Measurements from ENCODE around the gene FAM3B. TPM values are rescaled to one million over a fixed set of nuclear protein-coding genes. Genes with fewer than 3 reads are reported as not detected.

Gene FAM3B
- total RNA-seq, 1 experiment from 2014 or later: not detected

DNA sequence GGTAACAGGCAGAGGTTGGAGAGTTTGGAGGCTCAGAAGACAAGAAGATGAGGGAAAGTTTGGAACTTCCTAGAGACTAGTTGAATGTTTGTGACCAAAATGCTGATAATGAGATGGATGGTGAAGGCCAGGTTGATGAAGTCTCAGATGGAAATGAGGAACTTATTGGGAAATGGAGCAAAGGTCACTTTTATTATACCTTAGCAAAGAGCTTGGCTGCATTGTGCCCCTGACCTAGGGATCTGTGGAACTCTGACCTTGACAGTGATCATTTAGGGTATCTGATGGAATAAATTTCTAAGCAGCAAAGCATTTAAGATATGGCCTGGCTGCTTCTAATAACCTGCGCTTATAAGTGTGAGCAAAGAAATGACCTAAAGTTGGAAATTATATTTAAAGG lies 17.2 kb downstream of the FAM3B start:
- Histone ChIP-seq H3K36me3 (ENCODE audit: control insufficient read depth, insufficient read depth, low read length) (no peaks in the 10 kb centered on the region), H3K4me3 (ENCODE audit: low read depth in 2 of 2, low read length in 2 of 2) (no peak overlapping the region), H3K4me1 (ENCODE audit: control insufficient read depth, insufficient read depth, low read length) (no peaks in the 10 kb centered on the region), H3K9me3 (ENCODE audit: control insufficient read depth, insufficient read depth, low read depth, low read length) (no peaks in the 10 kb centered on the region), H3K27me3 (ENCODE audit: control insufficient read depth, insufficient read depth, low read length) (no peaks in the 10 kb centered on the region), H3K27ac (ENCODE audit: low read length) (no peak overlapping the region)
- CTCF ChIA-PET: no interaction called here
- TF ChIP-seq SIN3A (IDR thresholded peaks at IDR 0.05; ENCODE audit: borderline replicate concordance, insufficient read depth, low read depth, low read length) (no peak), POLR2AphosphoS5 (IDR thresholded peaks at IDR 0.05; ENCODE audit: low read depth, low read length) (no peak), TCF7L2 (IDR thresholded peaks at IDR 0.05; ENCODE audit: low read depth, low read length) (no peak)
- TF ChIP-seq, protein P1, sequence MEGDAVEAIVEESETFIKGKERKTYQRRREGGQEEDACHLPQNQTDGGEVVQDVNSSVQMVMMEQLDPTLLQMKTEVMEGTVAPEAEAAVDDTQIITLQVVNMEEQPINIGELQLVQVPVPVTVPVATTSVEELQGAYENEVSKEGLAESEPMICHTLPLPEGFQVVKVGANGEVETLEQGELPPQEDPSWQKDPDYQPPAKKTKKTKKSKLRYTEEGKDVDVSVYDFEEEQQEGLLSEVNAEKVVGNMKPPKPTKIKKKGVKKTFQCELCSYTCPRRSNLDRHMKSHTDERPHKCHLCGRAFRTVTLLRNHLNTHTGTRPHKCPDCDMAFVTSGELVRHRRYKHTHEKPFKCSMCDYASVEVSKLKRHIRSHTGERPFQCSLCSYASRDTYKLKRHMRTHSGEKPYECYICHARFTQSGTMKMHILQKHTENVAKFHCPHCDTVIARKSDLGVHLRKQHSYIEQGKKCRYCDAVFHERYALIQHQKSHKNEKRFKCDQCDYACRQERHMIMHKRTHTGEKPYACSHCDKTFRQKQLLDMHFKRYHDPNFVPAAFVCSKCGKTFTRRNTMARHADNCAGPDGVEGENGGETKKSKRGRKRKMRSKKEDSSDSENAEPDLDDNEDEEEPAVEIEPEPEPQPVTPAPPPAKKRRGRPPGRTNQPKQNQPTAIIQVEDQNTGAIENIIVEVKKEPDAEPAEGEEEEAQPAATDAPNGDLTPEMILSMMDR (IDR thresholded peaks at IDR 0.05): no peak
- TF ChIP-seq, protein P2, sequence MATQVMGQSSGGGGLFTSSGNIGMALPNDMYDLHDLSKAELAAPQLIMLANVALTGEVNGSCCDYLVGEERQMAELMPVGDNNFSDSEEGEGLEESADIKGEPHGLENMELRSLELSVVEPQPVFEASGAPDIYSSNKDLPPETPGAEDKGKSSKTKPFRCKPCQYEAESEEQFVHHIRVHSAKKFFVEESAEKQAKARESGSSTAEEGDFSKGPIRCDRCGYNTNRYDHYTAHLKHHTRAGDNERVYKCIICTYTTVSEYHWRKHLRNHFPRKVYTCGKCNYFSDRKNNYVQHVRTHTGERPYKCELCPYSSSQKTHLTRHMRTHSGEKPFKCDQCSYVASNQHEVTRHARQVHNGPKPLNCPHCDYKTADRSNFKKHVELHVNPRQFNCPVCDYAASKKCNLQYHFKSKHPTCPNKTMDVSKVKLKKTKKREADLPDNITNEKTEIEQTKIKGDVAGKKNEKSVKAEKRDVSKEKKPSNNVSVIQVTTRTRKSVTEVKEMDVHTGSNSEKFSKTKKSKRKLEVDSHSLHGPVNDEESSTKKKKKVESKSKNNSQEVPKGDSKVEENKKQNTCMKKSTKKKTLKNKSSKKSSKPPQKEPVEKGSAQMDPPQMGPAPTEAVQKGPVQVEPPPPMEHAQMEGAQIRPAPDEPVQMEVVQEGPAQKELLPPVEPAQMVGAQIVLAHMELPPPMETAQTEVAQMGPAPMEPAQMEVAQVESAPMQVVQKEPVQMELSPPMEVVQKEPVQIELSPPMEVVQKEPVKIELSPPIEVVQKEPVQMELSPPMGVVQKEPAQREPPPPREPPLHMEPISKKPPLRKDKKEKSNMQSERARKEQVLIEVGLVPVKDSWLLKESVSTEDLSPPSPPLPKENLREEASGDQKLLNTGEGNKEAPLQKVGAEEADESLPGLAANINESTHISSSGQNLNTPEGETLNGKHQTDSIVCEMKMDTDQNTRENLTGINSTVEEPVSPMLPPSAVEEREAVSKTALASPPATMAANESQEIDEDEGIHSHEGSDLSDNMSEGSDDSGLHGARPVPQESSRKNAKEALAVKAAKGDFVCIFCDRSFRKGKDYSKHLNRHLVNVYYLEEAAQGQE (IDR thresholded peaks at IDR 0.05; ENCODE audit: insufficient read depth in 1 of 2, low read depth in 2 of 2, low read length in 1 of 2): no peak
- POLR2A ChIA-PET: no interaction called here
- ATAC-seq (no peak), DNase-seq (ENCODE audit: low read depth, low spot score) (no peak)
- in situ Hi-C loops (cut with HindIII; ENCODE audit: low pct_unique_long_range_greater_than_20kb, low sequenced_read_pairs): no loop called here
- intact Hi-C loops (cut with micrococcal nuclease; ENCODE audit: unreplicated experiment): no loop called here
- no TSS peak for BruUV-seq (replicated peaks)

- ChIA-PET POLR2A (no interaction called here), CTCF (no interaction called here)
- H3K36me3 ChIP-seq (ENCODE audit: control insufficient read depth, insufficient read depth, low read length): no peaks in the 10 kb centered on the region
- H3K9me3 ChIP-seq (ENCODE audit: control insufficient read depth, insufficient read depth, low read depth, low read length): peaks cover 2% of the 10 kb centered on the region
- no TSS peak for BruUV-seq (replicated peaks)
- H3K27ac ChIP-seq (ENCODE audit: low read length): no peak overlapping the region
- in situ Hi-C loops (cut with HindIII; ENCODE audit: low pct_unique_long_range_greater_than_20kb, low sequenced_read_pairs): no loop called here
- DNase-seq (ENCODE audit: low read depth, low spot score): no peak
- H3K27me3 ChIP-seq (ENCODE audit: control insufficient read depth, insufficient read depth, low read length): no peaks in the 10 kb centered on the region
- no peak for ATAC-seq
- no peak overlapping the region for H3K4me3 ChIP-seq (ENCODE audit: low read depth in 2 of 2, low read length in 2 of 2)
- TF ChIP-seq, protein P2 (IDR thresholded peaks at IDR 0.05; ENCODE audit: insufficient read depth in 1 of 2, low read depth in 2 of 2, low read length in 1 of 2): no peak
- no peak for TF ChIP-seq SIN3A (IDR thresholded peaks at IDR 0.05; ENCODE audit: borderline replicate concordance, insufficient read depth, low read depth, low read length)
- no peaks in the 10 kb centered on the region for H3K4me1 ChIP-seq (ENCODE audit: control insufficient read depth, insufficient read depth, low read length)
- intact Hi-C loops (cut with micrococcal nuclease; ENCODE audit: unreplicated experiment): no loop called here
Measured at GRCh38 chr21:41337515-41337914, 20.9 kb downstream of the FAM3B start.
